ENCODE measurements around the gene IL20RA.
"Not testable (repeated sequence)": the region's sequence is repeated elsewhere in the genome, so short reads cannot be mapped to it uniquely, and the experiment has no call there.

IL20RA gene

DNA sequence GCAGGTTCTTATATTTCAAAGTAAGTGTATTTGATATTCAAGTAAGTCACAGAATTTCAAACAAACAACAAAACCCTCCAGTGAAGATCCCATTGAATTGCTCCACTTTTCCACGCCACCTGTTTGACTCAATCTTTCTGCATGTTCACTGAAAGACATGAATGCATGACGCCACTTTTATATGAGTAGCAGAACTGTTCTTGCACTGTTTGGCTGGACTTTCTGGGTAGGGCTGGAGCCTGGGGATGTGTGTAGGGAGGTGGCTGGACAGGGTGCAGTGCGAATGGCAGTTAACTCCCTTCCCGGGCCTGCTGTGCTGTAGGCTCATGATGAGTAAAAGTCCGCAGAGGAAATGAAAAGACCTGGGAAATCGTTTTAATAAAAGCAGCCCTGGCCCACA lies 39.7 kb downstream of the IL20RA start:
- DNase-seq, result no peak

DNA sequence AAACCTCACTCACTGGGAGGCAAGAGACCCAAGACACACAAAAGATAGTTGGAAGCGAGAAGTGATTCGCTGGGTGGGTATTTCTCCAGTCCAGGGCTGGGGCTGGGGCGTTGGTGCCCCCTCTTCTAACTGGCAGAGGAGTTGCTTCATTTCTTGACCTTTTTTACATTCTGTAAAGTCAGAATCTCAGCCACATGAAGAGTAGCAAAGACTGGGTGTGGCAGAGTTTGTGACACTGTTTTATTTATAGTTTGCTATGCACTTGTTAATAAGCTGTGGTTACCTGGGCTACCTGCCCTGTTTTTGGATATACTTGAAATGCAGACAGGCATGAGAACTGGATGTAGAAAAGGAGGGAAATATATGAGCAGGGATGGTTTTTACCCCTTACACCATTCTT lies 42.3 kb downstream of the IL20RA start:
- DNase-seq, result no peak

DNA sequence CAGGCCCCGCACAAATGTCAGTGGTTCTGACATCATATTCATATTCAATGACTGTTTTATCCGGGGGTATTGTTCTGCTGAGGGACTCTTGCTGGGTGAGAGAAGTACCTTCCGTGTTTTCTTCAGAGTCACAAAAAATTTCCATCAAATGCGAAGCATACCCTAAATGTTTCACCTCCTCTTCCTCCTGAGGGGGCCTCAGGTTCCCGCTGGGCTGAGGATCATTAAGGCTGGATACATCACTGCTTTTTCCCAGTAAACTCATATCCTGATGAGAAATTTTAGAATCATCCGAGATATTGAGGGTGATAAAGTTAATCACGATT lies 42.8 kb downstream of the IL20RA start:
- DNase-seq, result no peak

DNA sequence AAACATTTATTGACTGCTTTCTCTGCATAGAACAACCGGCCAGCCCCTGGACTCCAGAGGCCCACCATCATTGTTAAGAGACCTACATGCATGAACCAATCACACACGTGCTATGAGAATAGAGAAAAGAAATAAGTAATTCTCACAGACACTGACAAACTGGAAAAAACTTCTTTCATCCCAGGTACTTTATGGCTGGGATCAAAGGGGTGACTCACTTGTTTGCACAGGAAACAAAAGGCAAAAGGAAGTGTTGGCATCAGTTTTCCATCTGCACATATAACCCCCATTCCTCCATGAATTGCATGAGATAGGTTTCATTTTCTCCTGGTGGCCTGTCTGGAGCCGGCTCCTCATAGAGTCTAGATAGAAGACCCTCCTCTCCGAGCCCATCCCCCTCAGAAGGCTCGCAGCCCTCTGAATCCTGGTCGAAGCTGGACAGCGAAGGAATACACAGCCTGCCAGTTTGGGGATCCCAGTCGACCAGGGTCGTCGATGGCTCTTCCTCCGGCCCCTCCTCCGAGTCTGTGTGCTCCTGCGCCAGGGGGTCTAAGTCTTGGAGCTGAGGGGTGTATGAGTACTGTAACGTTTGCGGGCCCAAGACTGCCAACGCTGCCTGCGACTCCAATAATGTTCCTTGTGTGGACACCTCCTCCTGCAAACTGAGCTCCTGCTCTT lies 43.3 kb downstream of the IL20RA start:
- no peak for DNase-seq

DNA sequence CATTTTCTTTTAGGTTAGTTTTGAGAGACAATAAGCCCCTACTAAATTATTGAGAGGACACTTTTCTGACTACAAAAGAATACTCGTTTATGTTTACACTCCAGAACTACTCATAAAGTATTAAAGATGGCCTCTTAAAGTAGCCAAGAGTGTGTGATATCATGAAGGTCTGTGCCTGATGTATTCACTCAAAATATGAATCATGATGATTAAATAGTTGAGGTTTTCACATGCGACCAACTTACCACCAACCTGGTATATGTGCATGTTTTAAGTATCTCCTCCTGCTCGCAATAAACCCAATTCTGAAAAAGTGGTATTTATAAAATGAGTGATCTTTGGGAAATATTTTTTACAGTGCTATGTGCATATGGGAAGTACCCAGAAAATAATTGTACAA lies 43.9 kb downstream of the IL20RA start:
- no peak for DNase-seq

DNA sequence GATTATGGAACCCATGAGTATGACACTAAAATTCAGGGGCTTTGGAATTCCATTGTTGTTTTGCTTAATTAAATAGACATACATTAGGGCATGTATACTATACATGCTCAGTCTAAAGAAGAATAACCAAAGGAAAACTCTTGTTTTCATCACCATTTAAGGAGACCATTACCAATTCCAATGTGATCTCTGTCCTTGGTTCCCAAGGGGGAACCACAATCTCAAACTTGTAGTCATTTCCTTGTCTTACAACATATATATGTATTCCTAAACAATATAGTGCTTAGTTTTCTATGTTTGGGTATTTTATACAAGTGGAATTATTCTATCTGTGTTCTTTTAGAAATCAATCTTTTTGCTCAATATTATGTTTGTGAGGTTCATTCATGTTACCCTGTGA lies 49.2 kb downstream of the IL20RA start:
- DNase-seq, result no peak

DNA sequence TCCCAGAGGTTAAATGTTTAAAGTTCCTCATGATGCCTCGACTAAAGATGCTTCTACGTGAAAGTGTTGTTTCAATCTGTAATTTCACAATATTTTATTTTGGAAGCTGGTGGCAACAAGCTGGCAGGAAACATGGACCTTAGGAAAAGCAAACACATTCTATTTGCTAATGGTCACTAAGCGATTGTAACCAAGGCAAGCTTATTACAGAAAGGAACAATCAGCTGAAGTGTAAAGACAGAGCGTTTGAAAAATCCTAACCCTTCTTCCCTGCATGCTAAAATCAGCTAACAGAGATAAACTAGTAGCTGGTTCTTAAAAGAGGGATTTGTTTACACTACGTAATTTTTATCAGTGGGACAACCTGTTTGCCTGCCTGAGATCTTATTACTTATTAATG lies 50.0 kb downstream of the IL20RA start:
- DNase-seq, result no peak

DNA sequence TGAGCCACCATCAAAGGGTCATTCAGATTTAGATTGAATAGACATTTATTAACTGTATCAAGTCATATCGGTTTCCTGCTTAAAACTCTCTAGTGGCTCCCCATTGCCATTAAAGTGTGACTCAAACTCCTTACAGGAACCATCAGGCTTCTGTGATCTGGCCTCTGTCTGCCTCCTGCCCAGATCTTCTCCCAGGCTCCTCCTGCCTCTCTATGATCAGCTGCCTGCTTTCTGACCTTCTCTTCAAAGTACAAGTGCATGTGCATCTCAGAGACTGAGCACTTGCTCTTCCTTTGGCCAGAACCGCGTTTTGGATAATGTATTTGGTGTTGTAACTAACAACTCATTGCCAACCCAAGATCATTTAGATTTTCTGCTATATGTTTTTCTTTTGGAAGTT lies 52.7 kb downstream of the IL20RA start:
- DNase-seq, result no peak

DNA sequence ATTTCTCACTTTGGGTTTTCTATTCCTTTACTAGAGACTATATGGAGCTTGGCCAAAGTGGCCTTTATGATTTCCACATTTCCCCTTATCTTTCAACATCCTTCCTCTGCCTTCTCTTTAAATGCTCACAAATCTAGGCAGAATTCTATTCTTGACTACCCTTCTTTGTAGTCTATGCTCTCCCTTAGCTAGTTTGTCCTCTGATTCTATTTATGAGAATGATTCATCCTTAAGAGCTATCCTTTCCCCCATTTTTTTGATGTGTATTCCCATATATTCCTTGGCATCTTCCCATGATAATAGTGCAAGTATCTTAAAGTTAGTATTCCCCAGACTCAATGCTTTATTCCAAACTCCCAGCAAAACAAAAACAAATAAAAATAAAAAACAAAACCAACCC lies 53.1 kb downstream of the IL20RA start:
- no peak for DNase-seq

DNA sequence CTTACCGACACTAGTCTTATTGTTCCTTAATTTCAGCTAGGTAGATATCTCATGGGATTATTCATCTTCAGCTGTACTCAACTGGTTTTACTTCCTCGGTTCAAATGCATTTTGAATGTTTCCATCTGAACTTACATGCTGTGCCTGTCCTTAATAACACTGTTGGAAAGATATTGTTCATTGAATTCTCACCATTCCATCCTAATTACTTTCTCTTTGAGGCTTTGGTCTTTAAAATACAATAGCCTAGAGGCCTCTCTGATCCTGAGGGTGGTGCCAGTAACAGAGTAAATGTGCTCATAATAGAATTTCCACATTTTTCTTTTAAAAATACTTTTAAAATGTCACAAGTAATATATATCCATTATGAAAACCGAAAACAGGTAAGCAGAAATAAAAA lies 54.0 kb downstream of the IL20RA start:
- DNase-seq, result peak; percentile 20

DNA sequence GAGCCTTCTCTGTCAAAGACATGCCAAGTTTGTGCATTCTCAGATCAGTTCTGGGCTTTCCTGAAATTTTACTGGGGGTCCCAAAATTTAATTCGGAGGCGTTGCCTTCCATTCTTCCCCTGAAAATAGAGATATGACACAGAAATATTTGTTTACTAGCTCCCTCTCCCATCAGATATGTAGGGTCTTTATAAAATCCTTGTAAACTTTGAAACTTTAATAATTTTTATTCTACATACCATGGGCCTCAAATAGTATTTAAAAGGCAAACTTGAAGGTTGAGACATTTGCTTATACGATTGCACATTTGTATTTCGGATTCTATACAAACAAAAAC lies 54.6 kb downstream of the IL20RA start:
- no peak for DNase-seq

DNA sequence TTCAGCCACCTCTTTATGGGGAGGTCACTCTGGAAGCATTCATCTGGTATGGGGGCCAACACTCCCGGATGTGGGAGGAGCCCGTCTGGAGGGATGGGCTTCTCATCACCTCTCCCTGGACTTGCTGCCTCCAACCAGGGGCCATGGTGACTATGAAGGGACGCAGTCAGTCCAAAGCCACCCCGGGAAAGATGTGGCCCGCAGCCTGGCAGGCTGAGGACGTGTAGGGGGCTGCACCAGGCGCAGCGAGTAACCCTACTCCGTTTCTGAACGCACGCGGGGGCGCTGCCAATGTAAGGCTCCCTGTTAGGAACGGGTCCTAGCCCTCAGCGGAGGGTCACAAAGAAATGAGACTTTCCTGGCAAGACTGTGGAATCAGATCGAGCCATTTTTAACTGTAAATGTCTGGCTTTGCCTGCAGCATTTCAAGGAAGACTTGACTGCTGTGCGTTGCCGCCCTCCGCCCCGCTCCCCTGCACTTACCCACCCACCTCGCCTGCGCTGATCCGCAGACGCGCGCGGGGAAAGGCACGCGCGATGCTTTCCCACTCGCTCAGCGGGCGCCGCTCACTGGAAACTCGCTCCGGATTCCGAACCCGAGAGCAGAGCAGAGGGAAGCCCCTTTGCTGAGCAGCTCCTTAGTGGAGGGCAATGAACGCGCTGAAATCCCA lies 55.1 kb downstream of the IL20RA start:
- DNase-seq, result peak; percentile 76

DNA sequence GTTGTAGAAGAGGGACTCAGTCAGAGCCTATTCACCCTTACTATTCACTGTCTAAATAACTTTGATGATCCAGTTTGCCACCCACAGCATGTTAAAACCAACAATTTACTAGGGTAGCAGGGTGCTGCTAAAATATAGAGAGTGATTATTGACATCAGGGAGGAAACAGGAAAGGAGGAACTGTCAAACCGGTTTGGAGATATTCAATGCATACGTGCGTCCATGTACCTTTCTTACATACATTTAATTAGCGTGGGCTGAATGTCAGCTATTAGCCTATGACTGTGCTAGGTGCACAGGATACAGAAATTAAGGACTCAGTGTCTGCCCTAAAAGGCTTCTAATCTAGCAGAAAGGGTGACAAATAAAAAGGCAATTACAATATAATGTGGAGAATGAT lies 57.2 kb downstream of the IL20RA start:
- DNase-seq, result no peak

DNA sequence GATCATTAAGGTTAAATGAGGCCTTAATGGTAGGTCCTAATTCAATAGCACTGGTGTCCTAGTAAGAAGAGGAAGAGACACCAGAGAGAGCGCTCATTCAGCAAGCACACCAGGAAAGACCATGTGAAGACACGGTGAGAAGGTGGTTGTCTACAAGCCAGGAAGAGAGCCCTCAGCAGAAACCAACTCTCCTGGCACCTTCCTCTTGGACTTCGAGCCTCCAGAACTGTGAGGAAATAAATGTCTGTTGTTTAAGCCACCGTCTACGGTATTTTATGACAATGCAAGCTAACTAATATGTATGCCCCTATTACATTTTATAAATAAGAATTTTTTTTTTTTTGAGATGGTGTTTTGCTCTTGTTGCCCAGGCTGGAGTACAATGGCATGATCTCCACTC lies 59.3 kb downstream of the IL20RA start:
- no peak for DNase-seq

DNA sequence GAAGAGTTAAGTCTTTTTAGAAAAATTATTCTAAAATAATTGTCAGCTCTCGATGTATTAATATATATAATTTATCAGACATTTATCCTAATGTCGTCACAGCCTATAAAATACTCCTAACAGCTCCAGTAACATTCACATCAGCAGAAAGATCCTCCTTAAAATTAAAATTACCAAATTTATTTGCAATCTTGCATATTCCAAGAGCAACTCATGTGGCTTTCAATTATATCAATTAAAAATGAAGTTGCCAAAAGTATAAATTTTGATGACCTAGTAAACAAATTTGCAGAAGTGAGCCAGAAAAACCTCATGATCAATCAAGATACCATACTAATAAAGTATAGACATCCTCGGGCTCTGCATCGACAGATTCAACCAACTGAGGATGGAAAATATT lies 60.2 kb downstream of the IL20RA start:
- DNase-seq, result no peak

DNA sequence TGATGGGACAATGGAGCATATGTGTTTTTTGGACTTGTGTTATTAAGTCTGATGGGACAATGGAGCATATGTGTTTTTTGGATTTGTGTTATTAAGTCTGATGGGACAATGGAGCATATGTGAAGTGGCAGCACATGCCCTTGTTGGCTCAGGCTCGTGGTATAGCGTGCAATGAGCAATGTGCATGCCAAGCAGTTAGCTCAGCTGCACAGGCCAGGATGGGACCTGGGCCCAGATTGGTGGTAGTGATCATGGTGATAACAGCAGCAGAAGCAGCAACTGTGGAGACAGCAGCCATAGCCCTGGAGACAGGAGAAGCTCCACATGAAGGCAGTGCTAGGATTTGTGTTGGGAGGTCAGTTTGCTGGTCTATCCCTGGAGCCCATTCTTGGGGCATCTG lies 61.1 kb downstream of the IL20RA start:
- DNase-seq, result no peak

DNA sequence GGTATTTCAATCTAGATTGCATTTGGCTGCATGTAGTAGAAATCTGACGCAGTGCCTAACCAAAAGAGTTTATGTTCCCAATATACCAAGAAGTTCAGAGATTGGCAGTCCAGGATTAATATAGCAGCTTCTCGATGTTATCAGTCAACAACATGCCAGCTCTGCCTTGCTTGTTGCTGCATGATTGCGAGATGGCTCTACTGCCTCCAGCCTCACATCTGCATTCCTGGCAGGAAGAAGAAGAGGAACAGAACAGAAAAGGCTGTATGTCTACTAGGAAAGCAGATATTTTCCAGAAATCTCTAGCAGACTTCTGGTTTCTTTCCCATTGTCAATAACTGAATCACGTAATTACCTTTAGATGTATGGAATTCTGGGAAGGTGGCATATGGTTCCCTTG lies 61.8 kb downstream of the IL20RA start:
- no peak for DNase-seq

DNA sequence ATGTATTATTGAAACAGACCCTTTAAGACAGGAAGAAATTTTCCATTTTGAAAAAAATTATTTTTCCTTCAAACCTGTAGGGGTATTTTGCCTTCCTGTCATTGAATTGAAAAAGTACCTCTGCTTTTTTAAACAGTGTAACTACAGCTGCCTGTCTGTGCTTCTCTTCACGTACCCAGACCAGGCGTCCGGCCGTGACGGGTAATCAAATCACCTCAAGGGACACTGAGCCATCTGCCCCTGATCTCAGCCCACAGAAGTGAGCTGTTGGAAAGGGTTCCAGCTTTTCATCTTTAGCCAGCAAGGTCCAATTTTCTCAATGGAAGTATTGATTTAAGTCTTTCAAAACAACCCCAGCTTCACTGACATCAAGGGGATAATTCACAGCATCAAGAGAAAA lies 64.7 kb downstream of the IL20RA start:
- no peak for DNase-seq

DNA sequence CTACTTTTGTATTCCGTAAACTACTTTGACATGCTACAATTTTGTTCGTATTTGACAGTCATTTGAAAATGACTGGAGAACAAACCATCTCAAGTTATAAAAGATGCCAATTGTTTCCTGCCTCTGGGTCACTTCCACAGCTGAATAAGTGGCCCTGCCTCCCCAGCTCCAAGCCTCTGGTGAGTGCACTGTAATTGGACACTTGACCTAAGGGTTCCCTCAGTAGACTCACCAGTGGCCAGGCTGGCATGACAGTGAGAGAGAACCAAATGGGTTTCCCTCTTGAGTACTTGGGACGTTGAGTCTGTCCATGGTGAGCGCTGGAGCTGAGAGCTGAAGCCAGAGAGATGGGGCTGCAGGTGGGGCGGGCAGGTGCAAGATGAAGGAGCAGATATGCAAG lies 65.6 kb downstream of the IL20RA start:
- no peak for DNase-seq

DNA sequence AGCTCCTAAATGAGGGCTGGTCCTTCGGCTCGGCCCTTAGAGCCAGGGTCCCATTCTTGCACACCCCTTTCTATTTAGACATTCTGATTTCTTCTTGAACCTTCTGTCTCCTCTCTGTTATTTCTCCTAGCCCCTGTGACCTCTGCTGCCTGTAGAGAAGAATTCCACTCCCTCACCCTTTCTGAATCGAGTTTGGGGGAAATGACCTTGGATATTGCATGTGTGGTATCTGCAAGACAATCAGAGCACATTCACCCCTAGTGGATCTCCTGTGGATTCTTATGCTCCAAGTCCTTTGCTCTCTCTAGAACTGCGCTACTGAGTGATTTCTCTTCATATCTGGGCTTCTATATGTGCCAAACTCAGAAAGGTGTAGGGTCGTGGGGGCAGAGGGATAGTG lies 67.7 kb downstream of the IL20RA start:
- DNase-seq, result no peak

DNA sequence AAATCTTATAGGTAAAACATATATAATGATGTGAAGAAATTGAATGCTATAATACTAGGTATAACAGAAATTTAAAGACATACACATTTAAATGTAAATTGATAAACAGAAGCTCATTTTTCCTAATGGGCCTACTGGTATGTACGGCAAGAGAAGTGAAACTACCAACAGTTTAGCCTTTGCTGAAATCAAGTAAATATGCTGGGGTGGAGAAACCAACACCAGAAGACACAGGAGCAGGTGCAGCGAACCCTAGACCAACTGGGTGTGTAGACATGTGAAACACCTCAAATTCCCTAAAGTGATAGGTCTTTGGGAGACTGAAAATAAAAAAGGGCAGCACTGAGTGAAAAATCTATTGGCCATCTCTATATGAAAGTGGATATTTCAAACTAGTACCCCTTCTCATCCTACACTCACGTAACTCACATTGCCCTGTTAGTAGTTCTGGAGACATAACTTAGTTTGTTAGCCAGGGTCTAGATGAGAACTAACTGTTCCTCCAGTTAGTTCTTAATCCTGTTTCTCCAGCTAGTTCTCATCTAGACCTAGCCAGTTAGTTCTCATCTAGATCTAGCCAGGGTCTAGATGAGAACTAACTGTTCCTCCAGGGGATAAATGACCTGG lies 69.6 kb downstream of the IL20RA start:
- no peak for DNase-seq

DNA sequence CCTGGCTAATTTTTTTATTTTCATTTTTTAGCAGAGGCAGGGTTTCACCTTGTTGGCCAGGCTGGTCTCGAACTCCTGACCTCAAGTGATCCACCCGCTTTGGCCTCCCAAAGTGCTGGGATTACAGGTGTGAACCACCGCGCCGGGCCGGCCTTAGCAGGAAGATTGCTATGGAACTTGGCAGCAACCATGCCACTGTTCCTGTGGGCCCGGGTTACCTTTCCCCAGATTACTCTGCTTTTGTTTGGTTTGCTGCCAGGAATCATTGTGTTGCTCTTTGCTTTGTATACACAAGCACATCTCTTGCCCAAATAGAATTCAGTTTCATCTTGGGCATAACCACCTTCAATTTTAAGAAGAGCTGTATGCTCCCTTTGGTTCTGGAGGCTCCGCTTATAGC lies 71.0 kb downstream of the IL20RA start:
- not testable (repeated sequence) for DNase-seq

DNA sequence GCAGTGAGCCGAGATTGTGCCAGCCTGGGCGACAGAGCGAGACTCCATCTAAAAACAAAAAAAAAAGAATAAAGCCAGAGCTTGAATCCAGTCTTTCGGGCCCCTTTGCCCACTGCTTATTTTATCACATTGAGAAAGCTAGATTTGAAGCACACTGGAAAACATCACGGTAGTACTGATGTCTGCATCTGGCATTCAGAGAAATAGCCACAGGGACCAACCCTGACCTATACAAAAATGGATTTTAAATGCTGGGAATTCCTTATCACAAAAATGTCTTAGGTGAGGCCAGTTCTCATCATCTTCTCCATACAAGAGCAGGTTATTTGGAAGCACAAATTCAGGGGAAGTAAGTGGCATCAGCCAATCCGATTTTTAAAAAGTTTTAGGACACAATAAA lies 73.2 kb downstream of the IL20RA start:
- no peak for DNase-seq

DNA sequence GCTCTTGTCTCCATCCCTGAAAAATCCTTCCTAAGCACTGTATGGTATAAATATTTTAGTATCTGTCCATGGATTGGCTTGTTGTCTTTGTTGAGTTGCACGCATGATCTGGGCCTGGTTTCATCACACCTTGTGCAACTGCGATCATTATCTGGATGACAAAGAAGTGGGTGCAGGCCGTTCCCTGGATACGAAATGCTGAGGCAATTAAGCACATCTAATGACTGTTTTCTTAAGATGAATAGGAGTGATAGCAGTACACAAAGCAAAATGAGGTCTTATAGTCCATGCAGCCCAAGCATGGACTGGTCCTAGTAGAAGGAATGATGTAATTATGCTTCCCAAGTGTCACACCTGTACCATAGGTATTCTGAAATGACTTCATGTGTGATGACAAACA lies 74.8 kb downstream of the IL20RA start:
- no peak for DNase-seq

DNA sequence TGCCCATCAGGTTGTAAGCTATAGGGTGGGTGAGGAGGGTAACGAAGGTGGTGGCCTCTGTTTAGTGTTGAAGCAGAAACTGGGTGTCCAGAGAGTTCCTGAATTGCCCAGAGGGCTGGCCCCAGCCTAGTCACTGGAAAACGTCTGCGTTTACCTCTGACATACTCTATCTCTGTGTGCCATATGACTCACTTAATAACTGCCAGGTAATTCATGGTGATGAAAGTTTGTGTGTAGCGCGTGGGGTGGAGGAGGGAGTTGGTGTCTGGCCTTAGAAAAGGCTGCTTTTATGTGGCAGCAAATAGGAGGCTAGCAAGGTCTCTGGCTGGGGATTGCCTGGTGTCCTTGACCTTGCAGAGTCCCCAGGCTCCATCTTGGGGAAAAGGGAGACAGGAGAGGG lies 75.3 kb downstream of the IL20RA start:
- DNase-seq, result no peak

All from retina (tissue), 1 donor.